Mucosa of gallbladder (tissue), 1 donor: ENCODE measurements around the gene LRRC4B. TPM values are rescaled to one million over a fixed set of nuclear protein-coding genes. Genes with fewer than 3 reads are reported as not detected.

Experiments used
- total RNA-seq: library from RNA; stranded (reverse); gene quantifications from one replicate; pipeline ENCODE4 v1.2.1, GENCODE V29; 2021
- donor health status: DM: no; HTN: no; CAD: no.

The LRRC4B gene
- total RNA-seq, 1 donor from 2014 or later = 3.5 TPM

Other genes with a start within 250 kb of the LRRC4B start
- gene KCNC3, start 239.1 kb downstream of the LRRC4B start, total RNA-seq = 8.6 TPM
- gene NAPSA, start 202.8 kb downstream of the LRRC4B start, total RNA-seq = 8.1 TPM
- gene NR1H2, start 192.0 kb downstream of the LRRC4B start, total RNA-seq = 92.3 TPM
- gene POLD1, start 184.1 kb downstream of the LRRC4B start, total RNA-seq = 16.2 TPM
- gene SPIB, start 149.5 kb downstream of the LRRC4B start, total RNA-seq = 1.8 TPM
- gene MYBPC2, start 135.5 kb downstream of the LRRC4B start, total RNA-seq = not detected
- 182 TPM for gene EMC10, start 91.9 kb downstream of the LRRC4B start, total RNA-seq
- 5.0 TPM for gene GARIN5A, start 91.6 kb downstream of the LRRC4B start, total RNA-seq
- gene JOSD2, start 57.2 kb downstream of the LRRC4B start, total RNA-seq = 57.3 TPM
- gene ASPDH, start 54.5 kb downstream of the LRRC4B start, total RNA-seq = not detected
- gene SYT3, start 71.4 kb upstream of the LRRC4B start, total RNA-seq = 0.32 TPM
- not detected for gene C19orf81, start 81.0 kb upstream of the LRRC4B start, total RNA-seq
- gene SHANK1, start 151.4 kb upstream of the LRRC4B start, total RNA-seq = 1.1 TPM
- gene CLEC11A, start 154.9 kb upstream of the LRRC4B start, total RNA-seq = 15.1 TPM
- gene GPR32, start 202.0 kb upstream of the LRRC4B start, total RNA-seq = not detected
- not detected for gene ACP4, start 222.0 kb upstream of the LRRC4B start, total RNA-seq